ENCODE measurements around the gene CLDN3. TPM values are rescaled to one million over a fixed set of nuclear protein-coding genes. Genes with fewer than 3 reads are reported as not detected.

The CLDN3 gene
- total and polyA plus RNA-seq, 9 of the 15 experiments (the other 6 are each of a cell fraction or from before 2014, with no cell fraction given), result 0.29 TPM; not detected in 8

DNA sequence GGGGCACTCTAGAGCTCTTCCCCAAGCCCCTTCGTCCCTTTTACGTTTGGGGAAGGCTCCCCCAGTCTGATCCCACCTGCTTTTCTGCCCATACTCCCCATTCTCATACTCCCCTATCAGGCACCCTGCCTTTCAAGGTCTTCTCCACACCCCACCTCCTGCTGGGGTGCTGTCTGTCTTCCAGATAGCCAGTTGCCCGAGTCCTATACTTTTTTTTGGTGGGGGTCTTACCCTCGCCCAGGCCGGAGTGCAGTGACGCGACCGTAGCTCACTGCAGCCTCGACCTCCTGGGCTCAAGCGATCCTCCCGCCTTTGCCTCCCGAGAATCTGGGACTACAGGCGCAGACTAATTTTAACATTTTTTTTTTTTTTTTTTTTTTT is 30.7 kb downstream of the CLDN3 start:
- in situ Hi-C loops (cut with MboI) (loop anchor here (10.0 kb wide), 1 partner anchor 405 kb away; no protein-coding TSS in a partner anchor), intact Hi-C loops (cut with micrococcal nuclease) (loop anchor here (2.0 to 10.0 kb wide), 2 partner anchors 115 to 405 kb away; no protein-coding TSS in a partner anchor)
- Histone ChIP-seq H3K36me3 (ENCODE audit: control insufficient read depth, insufficient read depth, low read length) (peaks cover 24% of the 10 kb centered on the region), H3K9me3 (replicated peaks; ENCODE audit: control insufficient read depth, insufficient read depth, low read depth, low read length) (no peaks in the 10 kb centered on the region), H3K4me1 (replicated peaks in 1 of 2; ENCODE audit: control insufficient read depth in 2 of 2, insufficient read depth in 2 of 2, low read length in 2 of 2) (peaks cover 2 to 58% of the 10 kb centered on the region in 2 experiments; a peak in 4 of 5 replicates), H3K9me1 (ENCODE audit: control insufficient read depth, insufficient read depth, low read length) (peaks cover 4% of the 10 kb centered on the region), H3K4me2 (ENCODE audit: insufficient read depth, low read length) (peak overlapping the region; percentile 91), H3K9ac (ENCODE audit: insufficient read depth in 1 of 2, low read depth in 2 of 2, low read length in 2 of 2) (peak overlapping the region; percentile 92 to 98), H3K27me3 (ENCODE audit: control insufficient read depth in 2 of 2, insufficient read depth in 2 of 2, low read length in 2 of 2) (no peaks in the 10 kb centered on the region), H2AFZ (ENCODE audit: low read depth, low read length) (peak overlapping the region; percentile 93), H4K20me1 (replicated peaks; ENCODE audit: control insufficient read depth, insufficient read depth, low read length) (peaks cover 21% of the 10 kb centered on the region), H3K79me2 (ENCODE audit: control insufficient read depth, insufficient read depth, low read length) (peaks cover 19% of the 10 kb centered on the region), H3K4me3 (peak overlapping the region; percentile 62), H3K27ac (ENCODE audit: extremely low read depth, low read depth, low read length) (peak overlapping the region; percentile 86)
- ATAC-seq (peak; percentile 3; the same call in 2 of the 3 replicates), DNase-seq (ENCODE audit: extremely low read depth in 1 of 4, low spot score in 3 of 4) (no peak), FAIRE-seq (no peak)
- ChIA-PET CTCF (ENCODE audit: low intra/inter-chr PET ratio) (no interaction called here), POLR2A (interaction anchor here (0.5 to 2.3 kb wide), 7 partner anchors 9 to 144 kb away, joined by 3 to 9 read pairs (median 3); no protein-coding TSS in a partner anchor)
- 52% methylated on average over 13 of the region's 13 CpGs for WGBS (ENCODE audit: insufficient coverage, low coverage, missing lambda C conversion rate)
- BruUV-seq (replicated peaks), result no TSS peak
- TF ChIP-seq EWSR1 (IDR thresholded peaks at IDR 0.05; ENCODE audit: borderline replicate concordance, low read depth, partially characterized antibody) (no peak), FOSL1 (tag; conservative IDR thresholded peaks at IDR 0.05) (0 out of 2 replicates have a peak, but pooled peaks have one; percentile 8), ZNF143 (CRISPR knock-in tag; IDR thresholded peaks at IDR 0.05) (no peak), ZNF12 (CRISPR knock-in tag; IDR thresholded peaks at IDR 0.05) (peak; percentile 4; the same call in 1 of the 2 replicates), FOXA3 (CRISPR knock-in tag; conservative IDR thresholded peaks at IDR 0.05 in 1 of 2, IDR thresholded peaks at IDR 0.05 in 1 of 2) (0 out of 4 replicates have a peak, but pooled peaks of 1 of the 2 experiments have one; percentile 11), ZNF583 (CRISPR knock-in tag; IDR thresholded peaks at IDR 0.05) (0 out of 2 replicates have a peak, but pooled peaks have one; percentile 2), ZNF384 (IDR thresholded peaks at IDR 0.05; ENCODE audit: low read depth, low read length) (0 out of 2 replicates have a peak, but pooled peaks have one; percentile 39), MTA3 (IDR thresholded peaks at IDR 0.05; ENCODE audit: borderline replicate concordance) (0 out of 2 replicates have a peak, but pooled peaks have one; percentile 23), ZNF318 (IDR thresholded peaks at IDR 0.05; ENCODE audit: borderline replicate concordance in 1 of 2, low read depth in 1 of 2) (no peak), HIVEP1 (CRISPR knock-in tag; IDR thresholded peaks at IDR 0.05) (no peak)
